HCT116 (cell line): ENCODE data around the gene EIF3F. TPM values are rescaled to one million over a fixed set of nuclear protein-coding genes. Genes with fewer than 3 reads are reported as not detected.

Source experiments
- ATAC-seq: fragments of 200-7000 bp; cut with Tn5 transposase; 2 replicates; pipeline ENCODE4 v1.9.1; 2020; ENCODE audit warnings: mild to moderate bottlenecking, moderate library complexity
- BruUV-seq: library from RNA; stranded (reverse); fragments of 400-500 nt; replicated peaks from 2 replicates; lab custom pipeline; 2021; lab: Mats Ljungman, UMichigan
- CTCF ChIA-PET: fragments of 300-600 bp; sonication (Branson Sonifier 250); formaldehyde crosslinking; loops from one replicate; lab custom pipeline; 2021; ENCODE audit warnings: antibody characterized with exemption; lab: Charles Lee
- POLR2A ChIA-PET: fragments of 300-600, 350-600 bp; sonication (Branson Sonifier 250); formaldehyde crosslinking; loops from one replicate; lab custom pipeline; 2021; ENCODE audit warnings: antibody characterized with exemption; lab: Charles Lee
- RAD21 ChIA-PET, 2 experiments: fragments of 300-600 bp; sonication (Branson Sonifier 250); formaldehyde crosslinking; loops; one replicate each; lab custom pipeline; 2023; ENCODE audit warnings: low total read pairs in 2 of 2; ENCODE audit not compliant: uncharacterized antibody in 2 of 2, unreplicated experiment in 2 of 2, low non-redundant PET in 1 of 2; lab: Charles Lee
- DNase-seq: peaks from one replicate; pipeline ENCODE4 v3.0.0-alpha.2; 2010; ENCODE audit warnings: low read depth, low spot score
- H2AFZ ChIP-seq: fragments of 200-600 bp; shearing (Covaris generic), sonication (generic); 2 replicates; pipeline ENCODE4 v1.6.1; 2017; ENCODE audit warnings: low read depth, mixed run types, mixed read lengths, antibody characterized with exemption, low read length; ENCODE audit not compliant: poor library complexity, severe bottlenecking
- H3K27ac ChIP-seq: 2 replicates; pipeline ENCODE4 v1.5.1; 2012; ENCODE audit warnings: low read depth, low read length
- H3K27me3 ChIP-seq: fragments of 200-600 bp; sonication (generic); 2 replicates; pipeline ENCODE4 v1.6.1; 2016; ENCODE audit warnings: mixed run types, low read length, mixed read lengths; ENCODE audit not compliant: insufficient read depth
- H3K36me3 ChIP-seq, 2 experiments: fragments of 200-500 bp in 1 of 2; fragments of 200-600 bp in 1 of 2; sonication (Bioruptor generic) in 1 of 2; sonication (generic) in 1 of 2; 2 replicates each; pipeline versions ENCODE4 v1.5.1 to v1.6.1; 2014 to 2016; ENCODE audit warnings: low read length in 2 of 2, inconsistent platforms in 1 of 2, mixed read lengths in 1 of 2, mixed run types in 1 of 2; ENCODE audit not compliant: insufficient read depth in 2 of 2, control insufficient read depth in 1 of 2
- H3K4me1 ChIP-seq, 2 experiments: fragments of 200-600 bp in 1 of 2; sonication (generic) in 1 of 2; 2 replicates each; pipeline versions ENCODE4 v1.5.1 to v1.6.1; 2012 to 2017; ENCODE audit warnings: low read length in 2 of 2, inconsistent platforms in 1 of 2, mild to moderate bottlenecking in 1 of 2, mixed read lengths in 1 of 2, mixed run types in 1 of 2, moderate library complexity in 1 of 2; ENCODE audit not compliant: insufficient read depth in 2 of 2, control insufficient read depth in 1 of 2
- H3K4me2 ChIP-seq: fragments of 200-600 bp; sonication (generic); 2 replicates; pipeline ENCODE4 v1.6.1; 2017; ENCODE audit warnings: mixed run types, low read length, mixed read lengths
- H3K4me3 ChIP-seq, 2 experiments: fragments of 200-600 bp in 1 of 2; sonication (generic) in 1 of 2; replicated peaks in 1 of 2; 2 replicates each; pipeline ENCODE4 v1.5.1; 2011 to 2016; ENCODE audit warnings: low read length in 2 of 2, control low read depth in 1 of 2, low read depth in 1 of 2, mild to moderate bottlenecking in 1 of 2, mixed read lengths in 1 of 2, mixed run types in 1 of 2
- H3K79me2 ChIP-seq: fragments of 200-600 bp; sonication (generic); 2 replicates; pipeline ENCODE4 v1.6.1; 2017; ENCODE audit warnings: mild to moderate bottlenecking, mixed run types, low read length, moderate library complexity, mixed read lengths; ENCODE audit not compliant: insufficient read depth
- H3K9ac ChIP-seq: fragments of 200-600 bp; sonication (generic); 2 replicates; pipeline ENCODE4 v1.6.1; 2016; ENCODE audit warnings: low read length, mixed read lengths
- H3K9me2 ChIP-seq: fragments of 200-600 bp; sonication (generic), shearing (Covaris generic); 2 replicates; pipeline ENCODE4 v1.6.1; 2017; ENCODE audit warnings: mixed run types, mild to moderate bottlenecking, moderate library complexity; ENCODE audit not compliant: insufficient read depth
- H3K9me3 ChIP-seq, 2 experiments: fragments of 200-500 bp in 1 of 2; fragments of 200-600 bp in 1 of 2; sonication (Bioruptor generic) in 1 of 2; sonication (generic) in 1 of 2; 2 replicates each; pipeline ENCODE4 v1.6.1; 2014 to 2017; ENCODE audit warnings: low read length in 2 of 2, mixed read lengths in 2 of 2, inconsistent platforms in 1 of 2, low read depth in 1 of 2, mild to moderate bottlenecking in 1 of 2, mixed run types in 1 of 2, moderate library complexity in 1 of 2; ENCODE audit not compliant: control insufficient read depth in 1 of 2, insufficient read depth in 1 of 2
- H4K20me1 ChIP-seq: fragments of 200-600 bp; sonication (generic), shearing (Covaris generic); 2 replicates; pipeline ENCODE4 v1.6.1; 2017; ENCODE audit warnings: mixed run types, mild to moderate bottlenecking, moderate library complexity; ENCODE audit not compliant: insufficient read depth
- CBX3 ChIP-seq: IDR thresholded peaks from 2 replicates; pipeline ENCODE4 v1.6.1; 2012; ENCODE audit warnings: low read depth
- CEBPB ChIP-seq: IDR thresholded peaks from 2 replicates; pipeline ENCODE4 v1.6.1; 2012; ENCODE audit warnings: low read depth
- CTCF ChIP-seq, 3 experiments: fragments of 200-600 bp in 1 of 3; sonication (generic) in 1 of 3; IDR thresholded peaks in 2 of 3; conservative IDR thresholded peaks in 1 of 3; 2 replicates each; pipeline ENCODE4 v1.5.1; 2012 to 2017; ENCODE audit warnings: low read depth in 2 of 3, low read length in 2 of 3, antibody characterized with exemption in 1 of 3, borderline replicate concordance in 1 of 3, control low read depth in 1 of 3, mild to moderate bottlenecking in 1 of 3, mixed read lengths in 1 of 3, mixed run types in 1 of 3, moderate library complexity in 1 of 3; ENCODE audit not compliant: insufficient read depth in 1 of 3
- ELF1 ChIP-seq: IDR thresholded peaks from 2 replicates; pipeline ENCODE4 v1.6.1; 2012; ENCODE audit warnings: low read depth, borderline replicate concordance
- EZH2 ChIP-seq: fragments of 200-600 bp; sonication (generic); IDR thresholded peaks from 2 replicates; pipeline ENCODE4 v1.6.1; 2017; ENCODE audit warnings: antibody characterized with exemption, mixed run types
- FOSL1 ChIP-seq: IDR thresholded peaks from 2 replicates; pipeline ENCODE4 v1.6.1; 2012; ENCODE audit warnings: low read depth
- JUND ChIP-seq: IDR thresholded peaks from 2 replicates; pipeline ENCODE4 v1.6.1; 2012
- POLR2A ChIP-seq: IDR thresholded peaks from 2 replicates; pipeline ENCODE4 v1.7.0; 2011; ENCODE audit warnings: borderline replicate concordance; ENCODE audit not compliant: insufficient read depth, insufficient read length; ENCODE audit errors: extremely low read depth
- POLR2AphosphoS5 ChIP-seq: IDR thresholded peaks from 2 replicates; pipeline ENCODE4 v1.6.1; 2011; ENCODE audit warnings: mild to moderate bottlenecking, low read depth, low read length, moderate library complexity
- SIN3A ChIP-seq: IDR thresholded peaks from 2 replicates; pipeline ENCODE4 v1.6.1; 2012; ENCODE audit warnings: low read depth
- SP1 ChIP-seq: IDR thresholded peaks from 2 replicates; pipeline ENCODE4 v1.6.1; 2012; ENCODE audit warnings: low read depth
- ZFX ChIP-seq: fragments of 450-650 bp; IDR thresholded peaks from 2 replicates; pipeline ENCODE4 v1.6.1; 2017
- ZNF274 ChIP-seq: fragments of 200-500 bp; sonication (Bioruptor generic); IDR thresholded peaks from 2 replicates; pipeline ENCODE4 v1.6.1; 2014; ENCODE audit warnings: mild to moderate bottlenecking, low read depth, low read length, inconsistent platforms
- intact Hi-C: fragments of 100-400 bp; cut with micrococcal nuclease; formaldehyde crosslinking; loops from 2 replicates; pipeline ENCODE4 v1.10.0; 2022
- total RNA-seq: library from RNA; stranded (reverse); gene quantifications from one replicate; pipeline ENCODE4 v1.2.1, GENCODE V29; 2021; ENCODE audit not compliant: unreplicated experiment
- TF ChIP-seq, protein P1 (sequence below): IDR thresholded peaks from 2 replicates; pipeline ENCODE4 v1.6.1; 2011; ENCODE audit warnings: mild to moderate bottlenecking, low read length, moderate library complexity; ENCODE audit not compliant: insufficient replicate concordance; ENCODE audit errors: extremely low read depth

The EIF3F gene
- total RNA-seq, 1 experiment from 2014 or later: 313 TPM

- ChIA-PET POLR2A (no interaction called here), CTCF (interaction anchor here (1.2 to 7.7 kb wide), 2 partner anchors 17 to 93 kb away, joined by 4 to 184 read pairs; partner anchors contain the start of gene EIF3F), RAD21 (no interaction called here)
- TF ChIP-seq ZNF274: no peak
- no peak for TF ChIP-seq EZH2
- no peak for TF ChIP-seq SIN3A
- TF ChIP-seq JUND: no peak
- peaks cover 2 to 13% of the 10 kb centered on the region in 2 experiments; a peak in 1 of 4 replicates for H3K36me3 ChIP-seq
- H3K4me1 ChIP-seq: no peaks in the 10 kb centered on the region
- no peak for ATAC-seq
- H3K27me3 ChIP-seq: no peaks in the 10 kb centered on the region
- no TSS peak for BruUV-seq
- no peak overlapping the region for H3K4me2 ChIP-seq
- intact Hi-C loops: no loop called here
- H3K9me2 ChIP-seq: no peaks in the 10 kb centered on the region
- H3K4me3 ChIP-seq: no peak overlapping the region
- no peak overlapping the region for H3K27ac ChIP-seq
- H3K9me3 ChIP-seq: no peaks in the 10 kb centered on the region
- no peak for DNase-seq
- no peak overlapping the region for H2AFZ ChIP-seq
- H4K20me1 ChIP-seq: no peaks in the 10 kb centered on the region
- H3K9ac ChIP-seq: no peak overlapping the region
- no peaks in the 10 kb centered on the region for H3K79me2 ChIP-seq
Measured at GRCh38 chr11:8004008-8004407, 16.9 kb downstream of the EIF3F start.

GRCh38 chr11:8005556-8005955 lies 18.4 kb downstream of the EIF3F start:
- intact Hi-C loops: loop anchor here (5.0 kb wide), 1 partner anchor 562 kb away; no protein-coding TSS in a partner anchor
- H3K27me3 ChIP-seq: no peaks in the 10 kb centered on the region
- POLR2A ChIA-PET: no interaction called here
- no peak overlapping the region for H2AFZ ChIP-seq
- no peaks in the 10 kb centered on the region for H3K9me2 ChIP-seq
- no peaks in the 10 kb centered on the region for H4K20me1 ChIP-seq
- no peak for DNase-seq
- ATAC-seq: no peak
- no peak overlapping the region for H3K27ac ChIP-seq
- no peak overlapping the region for H3K4me2 ChIP-seq
- RAD21 ChIA-PET: interaction anchor here (1.3 to 2.2 kb wide), 5 partner anchors 27 to 94 kb away, joined by 4 to 31 read pairs (median 14); no protein-coding TSS in a partner anchor
- CTCF ChIA-PET: interaction anchor here (1.2 to 7.7 kb wide), 6 partner anchors 19 to 97 kb away, joined by 5 to 184 read pairs (median 10); partner anchors contain the start of gene EIF3F
- H3K9ac ChIP-seq: no peak overlapping the region
- no peaks in the 10 kb centered on the region for H3K36me3 ChIP-seq
- no peaks in the 10 kb centered on the region for H3K9me3 ChIP-seq
- H3K4me3 ChIP-seq: no peak overlapping the region
- no TSS peak for BruUV-seq
- H3K4me1 ChIP-seq: no peaks in the 10 kb centered on the region
- no peaks in the 10 kb centered on the region for H3K79me2 ChIP-seq
- no peak for TF ChIP-seq ELF1
- TF ChIP-seq ZFX: no peak
- no peak for TF ChIP-seq SIN3A
- TF ChIP-seq CBX3: no peak
- no peak for TF ChIP-seq EZH2
- no peak for TF ChIP-seq CTCF (IDR thresholded peaks at IDR 0.05 in 2 of 3, conservative IDR thresholded peaks at IDR 0.05 in 1 of 3; ENCODE audit: borderline replicate concordance in 1 of 3, insufficient read depth in 1 of 3, low read depth in 2 of 3, low read length in 2 of 3)
- no peak for TF ChIP-seq ZNF274
- TF ChIP-seq CEBPB: no peak
- TF ChIP-seq SP1: no peak
- no peak for TF ChIP-seq POLR2A
- no peak for TF ChIP-seq FOSL1
- TF ChIP-seq, protein P1, sequence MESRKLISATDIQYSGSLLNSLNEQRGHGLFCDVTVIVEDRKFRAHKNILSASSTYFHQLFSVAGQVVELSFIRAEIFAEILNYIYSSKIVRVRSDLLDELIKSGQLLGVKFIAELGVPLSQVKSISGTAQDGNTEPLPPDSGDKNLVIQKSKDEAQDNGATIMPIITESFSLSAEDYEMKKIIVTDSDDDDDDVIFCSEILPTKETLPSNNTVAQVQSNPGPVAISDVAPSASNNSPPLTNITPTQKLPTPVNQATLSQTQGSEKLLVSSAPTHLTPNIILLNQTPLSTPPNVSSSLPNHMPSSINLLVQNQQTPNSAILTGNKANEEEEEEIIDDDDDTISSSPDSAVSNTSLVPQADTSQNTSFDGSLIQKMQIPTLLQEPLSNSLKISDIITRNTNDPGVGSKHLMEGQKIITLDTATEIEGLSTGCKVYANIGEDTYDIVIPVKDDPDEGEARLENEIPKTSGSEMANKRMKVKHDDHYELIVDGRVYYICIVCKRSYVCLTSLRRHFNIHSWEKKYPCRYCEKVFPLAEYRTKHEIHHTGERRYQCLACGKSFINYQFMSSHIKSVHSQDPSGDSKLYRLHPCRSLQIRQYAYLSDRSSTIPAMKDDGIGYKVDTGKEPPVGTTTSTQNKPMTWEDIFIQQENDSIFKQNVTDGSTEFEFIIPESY: no peak
- no peak for TF ChIP-seq POLR2AphosphoS5
